Measurements from ENCODE around the gene PCDH9. TPM values are rescaled to one million over a fixed set of nuclear protein-coding genes. Genes with fewer than 3 reads are reported as not detected.

Gene PCDH9
- total RNA-seq, 1 experiment from 2014 or later, result 0.11 TPM

DNA sequence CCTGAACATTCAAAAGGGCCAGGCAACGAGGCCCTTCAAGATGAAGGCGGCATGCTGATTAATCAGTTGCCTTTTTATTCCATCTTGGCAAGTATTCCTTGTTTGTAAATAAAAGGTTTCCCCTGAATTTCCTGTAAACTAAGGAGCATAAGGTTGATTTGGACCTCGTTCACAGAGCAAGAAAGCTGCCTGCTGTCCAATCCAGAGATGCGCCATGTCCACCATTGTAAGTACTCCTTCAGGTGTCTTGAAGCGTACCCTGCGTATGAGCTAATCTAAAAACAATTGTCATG lies 884.7 kb downstream of the PCDH9 start:
- intact Hi-C loops (cut with micrococcal nuclease; ENCODE audit: unreplicated experiment), result no loop called here
- POLR2A ChIA-PET, result no interaction called here
- no peak for DNase-seq
- no peaks in the 10 kb centered on the region for H3K27me3 ChIP-seq (replicated peaks; ENCODE audit: control insufficient read depth, insufficient read depth, low read length)
- no peaks in the 10 kb centered on the region for H3K4me1 ChIP-seq
- H3K4me3 ChIP-seq (ENCODE audit: low read depth, low read length), result no peak overlapping the region
- TF ChIP-seq CTCF (IDR thresholded peaks at IDR 0.05; ENCODE audit: insufficient read depth in 1 of 2, low read depth in 1 of 2, low read length in 1 of 2, severe bottlenecking in 1 of 2, unreplicated experiment in 1 of 2), result no peak
- no peaks in the 10 kb centered on the region for H3K36me3 ChIP-seq (ENCODE audit: control insufficient read depth, insufficient read depth, low read length)
- Mint-ChIP-seq H3K36me3 (ENCODE audit: insufficient read depth, unreplicated experiment) (no peaks in the 10 kb centered on the region), H3K9me3 (ENCODE audit: unreplicated experiment) (no peaks in the 10 kb centered on the region), H3K27ac (ENCODE audit: unreplicated experiment) (no peak overlapping the region), H3K4me1 (ENCODE audit: low read depth, unreplicated experiment) (no peaks in the 10 kb centered on the region), H3K4me3 (ENCODE audit: unreplicated experiment) (no peak overlapping the region), H3K27me3 (ENCODE audit: insufficient read depth, unreplicated experiment) (no peaks in the 10 kb centered on the region)
- no TSS peak for BruUV-seq (replicated peaks)
- no peaks in the 10 kb centered on the region for H3K9me3 ChIP-seq
- CTCF ChIA-PET, result no interaction called here

- CTCF ChIA-PET, result no interaction called here
- H3K27me3 Mint-ChIP-seq (ENCODE audit: insufficient read depth, unreplicated experiment), result no peaks in the 10 kb centered on the region
Observed at GRCh38 chr13:66344805-66345517, 885.2 kb downstream of the PCDH9 start.

GRCh38 chr13:66343224-66343828 lies 886.8 kb downstream of the PCDH9 start:
- no TSS peak for BruUV-seq (replicated peaks)

More at GRCh38 chr13:66344805-66345517, 885.2 kb downstream of the PCDH9 start:
- H3K4me3 Mint-ChIP-seq (ENCODE audit: unreplicated experiment), result no peak overlapping the region
- no peaks in the 10 kb centered on the region for H3K4me1 Mint-ChIP-seq (ENCODE audit: low read depth, unreplicated experiment)
- TF ChIP-seq CTCF (IDR thresholded peaks at IDR 0.05; ENCODE audit: insufficient read depth in 1 of 2, low read depth in 1 of 2, low read length in 1 of 2, severe bottlenecking in 1 of 2, unreplicated experiment in 1 of 2), result no peak
- intact Hi-C loops (cut with micrococcal nuclease; ENCODE audit: unreplicated experiment), result no loop called here
- no peaks in the 10 kb centered on the region for H3K9me3 Mint-ChIP-seq (ENCODE audit: unreplicated experiment)
- Histone ChIP-seq H3K9me3 (no peaks in the 10 kb centered on the region), H3K36me3 (ENCODE audit: control insufficient read depth, insufficient read depth, low read length) (no peaks in the 10 kb centered on the region), H3K4me3 (ENCODE audit: low read depth, low read length) (no peak overlapping the region), H3K27me3 (replicated peaks; ENCODE audit: control insufficient read depth, insufficient read depth, low read length) (no peaks in the 10 kb centered on the region), H3K4me1 (no peaks in the 10 kb centered on the region)
- H3K36me3 Mint-ChIP-seq (ENCODE audit: insufficient read depth, unreplicated experiment), result no peaks in the 10 kb centered on the region
- no peak overlapping the region for H3K27ac Mint-ChIP-seq (ENCODE audit: unreplicated experiment)
- POLR2A ChIA-PET, result no interaction called here
- no peak for DNase-seq
- BruUV-seq (replicated peaks), result no TSS peak

More at GRCh38 chr13:66343224-66343828, 886.8 kb downstream of the PCDH9 start:
- Mint-ChIP-seq H3K4me1 (ENCODE audit: low read depth, unreplicated experiment) (no peaks in the 10 kb centered on the region), H3K27me3 (ENCODE audit: insufficient read depth, unreplicated experiment) (no peaks in the 10 kb centered on the region), H3K4me3 (ENCODE audit: unreplicated experiment) (no peak overlapping the region), H3K27ac (ENCODE audit: unreplicated experiment) (no peak overlapping the region), H3K36me3 (ENCODE audit: insufficient read depth, unreplicated experiment) (no peaks in the 10 kb centered on the region), H3K9me3 (ENCODE audit: unreplicated experiment) (no peaks in the 10 kb centered on the region)
- ChIA-PET CTCF (no interaction called here), POLR2A (no interaction called here)
- Histone ChIP-seq H3K4me3 (ENCODE audit: low read depth, low read length) (no peak overlapping the region), H3K9me3 (no peaks in the 10 kb centered on the region), H3K36me3 (ENCODE audit: control insufficient read depth, insufficient read depth, low read length) (no peaks in the 10 kb centered on the region), H3K4me1 (no peaks in the 10 kb centered on the region), H3K27me3 (replicated peaks; ENCODE audit: control insufficient read depth, insufficient read depth, low read length) (no peaks in the 10 kb centered on the region)
- intact Hi-C loops (cut with micrococcal nuclease; ENCODE audit: unreplicated experiment), result no loop called here
- TF ChIP-seq CTCF (IDR thresholded peaks at IDR 0.05; ENCODE audit: insufficient read depth in 1 of 2, low read depth in 1 of 2, low read length in 1 of 2, severe bottlenecking in 1 of 2, unreplicated experiment in 1 of 2), result no peak
- no peak for DNase-seq

Measured in Caco-2 (cell line).